Aorta (tissue), 5 donors: ENCODE data around the gene SLAMF1. TPM values are rescaled to one million over a fixed set of nuclear protein-coding genes. Genes with fewer than 3 reads are reported as not detected.
"Not testable (repeated sequence)": the region's sequence is repeated elsewhere in the genome, so short reads cannot be mapped to it uniquely, and the experiment has no call there.

Experiments
- ATAC-seq: fragments of 200-7000 bp; cut with Tn5 transposase; one replicate; pipeline ENCODE4 v1.9.1; 2022; ENCODE audit warnings: moderate library complexity; ENCODE audit not compliant: low FRiP score
- DNase-seq, 2 donors: peaks; one replicate each; pipeline ENCODE4 v3.0.0-alpha.2; 2020
- H3K27ac ChIP-seq, 2 donors: one replicate each; pipeline ENCODE4 v1.5.1; 2013; ENCODE audit warnings: low read length in 2 of 2, mild to moderate bottlenecking in 2 of 2, moderate library complexity in 2 of 2, control low read depth in 1 of 2, inconsistent platforms in 1 of 2, low read depth in 1 of 2
- H3K27me3 ChIP-seq, 2 donors: one replicate each; pipeline ENCODE4 v1.6.1; 2013; ENCODE audit warnings: control low read depth in 1 of 2, low read length in 1 of 2, mild to moderate bottlenecking in 1 of 2, moderate library complexity in 1 of 2; ENCODE audit not compliant: insufficient read depth in 2 of 2, control insufficient read depth in 1 of 2
- H3K36me3 ChIP-seq, 2 donors: one replicate each; pipeline ENCODE4 v1.6.1; 2013; ENCODE audit warnings: control low read depth in 1 of 2, low read length in 1 of 2, mild to moderate bottlenecking in 1 of 2; ENCODE audit not compliant: insufficient read depth in 2 of 2, control insufficient read depth in 1 of 2
- H3K4me1 ChIP-seq, 2 donors: one replicate each; pipeline ENCODE4 v1.6.1; 2013; ENCODE audit warnings: low read length in 2 of 2, control low read depth in 1 of 2, mild to moderate bottlenecking in 1 of 2, moderate library complexity in 1 of 2; ENCODE audit not compliant: insufficient read depth in 2 of 2, control insufficient read depth in 1 of 2
- H3K4me3 ChIP-seq, 2 donors: one replicate each; pipeline ENCODE4 v1.5.1; 2013; ENCODE audit warnings: low read length in 2 of 2, control low read depth in 1 of 2, mild to moderate bottlenecking in 1 of 2
- H3K9me3 ChIP-seq: one replicate; pipeline ENCODE4 v1.6.1; 2013; ENCODE audit warnings: mild to moderate bottlenecking, low read length; ENCODE audit not compliant: control insufficient read depth
- WGBS, 2 donors: extraction: QIAGEN DNeasy Blood & Tissue Kit; methylation state at CpG; one replicate each; pipeline ENCODE4 v1.1.7; 2013; 5-methylcytosine and 5-hydroxymethylcytosine counted together
- intact Hi-C, 2 donors: fragments of 100-400 bp; cut with DNase I; formaldehyde crosslinking; loops; one replicate each; pipeline versions ENCODE4 v1.14.2 to v1.15.0; 2022
- polyA plus RNA-seq, 2 donors: library from polyadenylated mRNA; stranded (reverse); fragments of 200-250 nt; gene quantifications; one replicate each; pipeline ENCODE4 v1.2.3, GENCODE V29; 2013
- total RNA-seq, 2 donors: library from RNA; stranded (reverse); fragmentation: NEBNext Ultra II Directional; extraction: Animal tissue kit (Norgen Biotek cat#: 25700); gene quantifications; one replicate each; pipeline ENCODE4 v1.2.1, GENCODE V29; 2021
- donor health status: healthy with polysubstance abuse.
- donor health status: Bipolar disorder and iron deficiency.
- donor health status: DM: no; HTN: no; CAD: no.
- donor health status: DM: no; HTN: no; CAD: no.
- donor health status: DM: yes; HTN: yes; CAD: no.

The SLAMF1 gene
- total and polyA plus RNA-seq, 4 donors: 1.6 to 2.4 TPM; not detected in 2

GRCh38 chr1:160629286-160630210 lies 17.3 kb downstream of the SLAMF1 start:
- H3K27ac ChIP-seq: no peak overlapping the region
- H3K4me3 ChIP-seq: no peak overlapping the region
- 63 to 66% methylated on average over 19 of the region's 19 CpGs for WGBS, 2 donors
- H3K4me1 ChIP-seq: no peaks in the 10 kb centered on the region
- intact Hi-C loops: no loop called here
- H3K27me3 ChIP-seq: no peaks in the 10 kb centered on the region
- no peak for ATAC-seq
- H3K9me3 ChIP-seq: peaks cover 3% of the 10 kb centered on the region
- H3K36me3 ChIP-seq: no peaks in the 10 kb centered on the region
- DNase-seq: peak in 1 of 2 donors; percentile 86

GRCh38 chr1:160628799-160629263 lies 18.0 kb downstream of the SLAMF1 start:
- no peaks in the 10 kb centered on the region for H3K36me3 ChIP-seq
- DNase-seq (no peak), ATAC-seq (no peak)
- no peaks in the 10 kb centered on the region for H3K27me3 ChIP-seq
- peaks cover 3% of the 10 kb centered on the region for H3K9me3 ChIP-seq
- H3K4me3 ChIP-seq: no peak overlapping the region
- 64 to 72% methylated on average over 8 of the region's 8 CpGs for WGBS, 2 donors
- no peak overlapping the region for H3K27ac ChIP-seq
- H3K4me1 ChIP-seq: no peaks in the 10 kb centered on the region
- intact Hi-C loops: no loop called here

- H3K36me3 ChIP-seq, DNase-seq, ATAC-seq, intact Hi-C loops, H3K9me3 ChIP-seq, H3K4me3 ChIP-seq, H3K27ac ChIP-seq, H3K27me3 ChIP-seq, H3K4me1 ChIP-seq: not testable (repeated sequence)
- WGBS, 2 donors: 84 to 86% methylated on average over 4 of the region's 4 CpGs
These were observed 19.1 kb downstream of the SLAMF1 start for GRCh38 chr1:160627677-160628289.

DNA sequence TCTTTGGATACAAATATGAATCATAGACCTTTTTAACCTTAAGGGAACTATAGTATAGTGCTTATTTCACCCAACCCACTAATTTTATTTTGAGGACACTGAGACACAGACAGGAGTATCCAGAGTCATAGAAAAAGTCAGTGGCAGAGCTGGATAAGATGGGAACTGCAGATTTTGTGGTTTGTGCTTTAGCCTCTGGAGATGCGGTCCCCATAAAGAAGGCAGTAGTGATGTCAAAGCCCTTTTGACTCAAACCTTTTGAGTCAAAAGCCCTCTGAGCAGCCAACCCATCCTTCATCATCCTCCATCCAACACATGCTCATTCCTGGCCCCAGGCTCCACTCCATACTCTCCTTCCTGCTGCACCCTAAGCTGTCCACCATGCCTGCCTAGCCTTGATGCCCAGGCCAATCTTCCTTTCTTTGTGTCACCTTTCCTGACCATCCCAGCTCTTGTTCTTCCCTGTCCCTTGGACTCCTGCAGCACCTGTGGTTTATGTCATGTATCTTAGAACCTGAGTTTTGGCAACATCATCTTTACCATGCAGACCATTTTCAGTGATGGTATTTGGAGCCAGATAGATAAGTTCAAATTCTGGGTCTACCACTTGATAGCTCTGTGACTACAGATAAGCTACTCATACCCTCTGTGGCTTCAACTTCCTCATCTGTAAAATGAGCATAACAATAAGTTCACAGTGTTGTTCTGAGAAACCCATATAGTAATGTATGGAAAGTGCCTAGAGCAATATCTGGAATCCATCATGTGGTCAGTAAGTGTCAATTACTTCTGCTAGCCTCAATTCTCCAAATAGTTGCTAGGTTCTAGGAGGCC lies 20.1 kb downstream of the SLAMF1 start:
- H3K27me3 ChIP-seq: no peaks in the 10 kb centered on the region
- DNase-seq (no peak), ATAC-seq (no peak)
- H3K9me3 ChIP-seq: no peaks in the 10 kb centered on the region
- H3K4me3 ChIP-seq: no peak overlapping the region
- WGBS, 2 donors: 100% methylated on average over 1 of the region's 1 CpG
- H3K27ac ChIP-seq: no peak overlapping the region
- no peaks in the 10 kb centered on the region for H3K4me1 ChIP-seq
- intact Hi-C loops: no loop called here
- H3K36me3 ChIP-seq: no peaks in the 10 kb centered on the region

DNA sequence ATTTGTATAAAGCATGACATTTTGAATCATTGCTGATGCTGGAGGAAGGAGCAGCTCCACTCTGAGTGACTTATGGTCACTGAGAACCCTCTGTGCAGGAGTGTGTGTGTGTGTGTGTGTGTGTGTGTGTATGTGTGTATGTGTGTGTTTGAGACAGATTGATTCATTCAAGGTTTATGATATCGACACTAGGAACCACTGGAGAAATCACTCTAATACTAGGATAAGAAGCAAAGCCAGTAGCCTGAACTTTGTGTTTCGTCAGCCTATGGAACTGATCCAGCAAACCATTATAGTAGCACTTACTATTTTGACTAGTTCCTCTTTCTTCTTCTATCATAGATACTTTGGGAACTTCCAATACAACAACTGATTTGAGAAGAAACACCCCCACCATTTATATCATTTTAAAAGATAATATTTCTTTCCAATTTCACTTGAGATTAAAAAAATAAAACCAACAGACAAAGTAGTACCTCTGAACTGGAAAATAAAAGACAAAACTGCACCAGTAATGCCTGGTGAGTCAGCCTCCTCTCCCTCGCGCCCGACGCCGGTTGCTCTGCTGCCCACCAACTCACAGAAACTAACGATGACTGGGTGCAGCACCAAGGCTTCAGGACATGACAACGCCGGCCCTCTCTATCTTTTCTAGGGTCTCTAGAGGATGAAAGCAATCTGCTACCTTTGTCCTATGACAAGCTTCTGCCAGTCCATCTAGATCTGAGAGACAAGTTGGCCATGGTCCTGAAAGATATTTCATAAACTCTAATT lies 20.9 kb downstream of the SLAMF1 start:
- intact Hi-C loops: no loop called here
- no peaks in the 10 kb centered on the region for H3K9me3 ChIP-seq
- no peaks in the 10 kb centered on the region for H3K36me3 ChIP-seq
- no peak overlapping the region for H3K27ac ChIP-seq
- WGBS, 2 donors: 82 to 84% methylated on average over 10 of the region's 10 CpGs
- ATAC-seq (no peak), DNase-seq (no peak)
- no peaks in the 10 kb centered on the region for H3K27me3 ChIP-seq
- H3K4me1 ChIP-seq: no peaks in the 10 kb centered on the region
- no peak overlapping the region for H3K4me3 ChIP-seq

GRCh38 chr1:160625321-160625720 lies 21.5 kb downstream of the SLAMF1 start:
- H3K4me1 ChIP-seq: no peaks in the 10 kb centered on the region
- no peaks in the 10 kb centered on the region for H3K9me3 ChIP-seq
- intact Hi-C loops: no loop called here
- H3K4me3 ChIP-seq: no peak overlapping the region
- H3K27ac ChIP-seq: no peak overlapping the region
- no peak for DNase-seq
- H3K27me3 ChIP-seq: no peaks in the 10 kb centered on the region
- WGBS, 2 donors: 56 to 64% methylated on average over 1 of the region's 1 CpG
- no peaks in the 10 kb centered on the region for H3K36me3 ChIP-seq
- no peak for ATAC-seq

DNA sequence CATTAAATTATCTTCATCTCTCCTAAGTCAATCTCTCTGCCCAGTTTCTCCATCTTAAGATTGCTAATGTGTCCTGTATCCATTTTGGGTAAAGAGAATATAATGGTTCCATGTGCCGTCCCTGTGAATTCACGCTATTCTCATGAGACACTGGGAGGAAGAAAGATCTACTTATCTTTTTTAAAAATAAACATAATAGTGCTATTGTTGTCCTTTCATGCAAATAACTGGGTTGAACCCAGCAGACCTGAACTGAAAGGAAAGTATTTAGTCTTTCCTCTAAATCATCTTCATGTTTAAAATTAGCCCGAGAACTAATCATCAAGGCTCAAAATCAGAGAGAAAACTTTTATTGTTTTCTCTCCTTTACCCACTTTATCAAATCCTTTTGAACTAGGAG lies 22.4 kb downstream of the SLAMF1 start:
- intact Hi-C loops: no loop called here
- 48 to 50% methylated on average over 3 of the region's 3 CpGs for WGBS, 2 donors
- no peak for ATAC-seq
- Histone ChIP-seq H3K9me3 (no peaks in the 10 kb centered on the region), H3K27ac (no peak overlapping the region), H3K4me1 (no peaks in the 10 kb centered on the region), H3K27me3 (no peaks in the 10 kb centered on the region), H3K4me3 (no peak overlapping the region), H3K36me3 (no peaks in the 10 kb centered on the region)
- DNase-seq: no peak

DNA sequence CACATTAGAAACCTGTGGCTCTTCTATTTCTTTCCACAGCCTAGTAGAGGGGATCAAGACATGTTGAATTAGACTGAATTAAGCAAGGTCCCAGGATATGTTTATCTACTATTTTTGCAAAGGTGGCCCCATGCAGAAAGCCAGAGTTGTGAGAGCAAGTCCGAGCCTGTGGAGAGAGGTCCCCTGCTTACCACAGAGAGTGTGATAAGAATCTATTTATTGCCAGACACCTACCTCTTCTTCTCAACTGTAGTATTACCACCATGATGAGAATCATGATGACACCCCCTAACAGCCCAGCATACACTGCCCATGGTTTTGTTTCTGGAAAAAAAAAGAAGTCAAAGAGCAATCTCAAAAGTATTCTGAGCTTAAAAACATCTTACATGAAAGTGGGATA lies 23.0 kb downstream of the SLAMF1 start:
- Histone ChIP-seq H3K27me3 (no peaks in the 10 kb centered on the region), H3K27ac (no peak overlapping the region), H3K36me3 (no peaks in the 10 kb centered on the region), H3K9me3 (no peaks in the 10 kb centered on the region), H3K4me3 (no peak overlapping the region), H3K4me1 (no peaks in the 10 kb centered on the region)
- no peak for ATAC-seq
- DNase-seq: no peak
- intact Hi-C loops: no loop called here
- WGBS, 2 donors: 10 to 27% methylated on average over 1 of the region's 1 CpG
